Subcutaneous adipose tissue (tissue), 4 donors: ENCODE measurements around the gene CLK4. TPM values are rescaled to one million over a fixed set of nuclear protein-coding genes. Genes with fewer than 3 reads are reported as not detected.

Source experiments
- CTCF ChIP-seq: fragments of 450-650 bp; IDR thresholded peaks from one replicate; pipeline ENCODE4 v1.5.1; 2016; ENCODE audit warnings: low read depth, mild to moderate bottlenecking, control low read depth, antibody characterized with exemption, moderate library complexity
- total RNA-seq, 4 donors: library from RNA; depleted of rRNA; stranded (reverse); fragments of >200 nt; gene quantifications; one replicate each; pipeline ENCODE4 v1.1.0, GENCODE V29; 2016

CLK4 gene
- total RNA-seq, 4 donors from 2014 or later, result 51.7 to 67.2 (median 59.7) TPM

GRCh38 chr5:178573216-178573615 is 53.6 kb downstream of the CLK4 start:
- no peak for TF ChIP-seq CTCF

- TF ChIP-seq CTCF, result no peak
Measured at GRCh38 chr5:178572617-178573016, 54.2 kb downstream of the CLK4 start.

- TF ChIP-seq CTCF, result no peak
Measured at GRCh38 chr5:178569485-178569884, 57.4 kb downstream of the CLK4 start.

- no peak for TF ChIP-seq CTCF
Measured at GRCh38 chr5:178564811-178565550, 61.9 kb downstream of the CLK4 start.

- TF ChIP-seq CTCF, result no peak
Measured at GRCh38 chr5:178564397-178564796, 62.5 kb downstream of the CLK4 start.

GRCh38 chr5:178563621-178564020 is 63.2 kb downstream of the CLK4 start:
- no peak for TF ChIP-seq CTCF

GRCh38 chr5:178561746-178562264 is 65.0 kb downstream of the CLK4 start:
- no peak for TF ChIP-seq CTCF
